GM19324 (cell line): Measurements from ENCODE around the gene PHTF1.
"Not testable (repeated sequence)": the region's sequence is repeated elsewhere in the genome, so short reads cannot be mapped to it uniquely, and the experiment has no call there.

Source experiments
- ATAC-seq: cut with Tn5 transposase; IDR thresholded peaks from one replicate; pipeline ENCODE4 v1.9.1; 2021; ENCODE audit warnings: mild to moderate bottlenecking, moderate library complexity; ENCODE audit not compliant: unreplicated experiment, low FRiP score

The PHTF1 gene

DNA sequence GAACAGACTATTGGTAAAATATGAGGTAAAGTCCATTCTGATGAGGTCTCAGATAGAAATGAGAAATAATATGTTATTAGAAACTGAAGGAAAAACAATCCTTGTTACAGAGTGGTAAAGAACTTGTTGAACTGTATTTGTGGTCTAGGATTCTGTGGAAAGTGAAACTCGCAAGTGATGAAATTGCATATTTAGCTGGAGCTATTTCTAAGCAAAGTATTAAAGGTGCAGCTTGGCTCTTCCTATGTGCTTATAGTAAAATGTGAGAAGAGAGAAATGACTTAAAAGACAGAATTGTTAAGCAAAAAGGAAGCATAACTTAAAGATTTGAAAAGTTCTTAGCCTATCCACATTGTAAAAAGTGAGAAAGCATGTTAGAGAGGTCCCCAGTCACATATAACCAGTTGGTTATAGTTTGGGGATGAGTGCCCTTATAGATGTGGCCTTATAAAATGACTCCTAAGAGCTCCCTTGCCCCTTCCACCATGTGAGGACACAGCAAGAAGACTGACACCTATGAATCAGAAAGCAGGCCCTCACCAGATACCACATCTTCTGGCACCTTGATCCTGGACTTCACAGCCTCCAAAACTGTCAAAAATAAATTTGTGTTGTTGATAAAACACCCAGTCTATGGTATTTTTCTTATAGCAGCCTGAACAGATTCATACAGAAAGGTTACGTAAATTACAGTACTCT lies 24.8 kb downstream of the PHTF1 start:
- no peak for ATAC-seq

DNA sequence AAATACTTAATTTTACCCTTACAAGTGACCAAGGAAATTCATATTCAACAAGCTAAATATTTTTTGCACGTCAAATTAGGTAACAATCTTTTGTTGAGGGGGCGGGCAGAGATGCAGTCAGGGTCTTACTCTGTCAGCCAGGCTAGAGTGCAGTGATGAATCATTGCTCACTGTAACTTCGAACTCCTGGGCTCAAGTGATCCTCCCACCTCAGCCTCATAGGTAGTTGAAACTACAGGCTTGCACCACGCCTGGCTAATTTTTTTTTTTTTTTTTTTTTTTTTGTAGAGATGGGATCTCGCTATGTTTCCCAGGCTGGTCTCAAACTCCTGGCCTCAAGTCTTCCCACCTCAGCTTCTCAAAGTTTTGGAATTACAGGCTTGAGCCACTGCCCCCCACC lies 26.5 kb downstream of the PHTF1 start:
- ATAC-seq = no peak

DNA sequence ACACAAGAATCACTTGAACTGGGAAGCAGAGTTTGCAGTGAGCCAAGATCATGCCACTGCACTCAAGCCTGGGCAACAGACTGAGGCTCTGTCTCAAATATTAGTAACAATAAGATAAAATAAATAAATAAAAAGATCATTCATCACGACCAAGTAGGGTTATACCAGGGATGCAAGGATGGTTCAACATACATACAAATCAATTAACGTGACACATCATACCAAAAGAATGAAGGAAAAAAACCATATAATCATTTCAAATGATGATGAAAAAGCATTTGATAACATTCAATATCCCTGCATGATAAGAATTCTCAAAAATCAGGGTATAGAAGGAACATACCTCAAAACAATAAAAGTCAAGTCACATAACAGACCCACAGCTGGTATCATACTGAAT lies 38.3 kb downstream of the PHTF1 start:
- no peak for ATAC-seq

DNA sequence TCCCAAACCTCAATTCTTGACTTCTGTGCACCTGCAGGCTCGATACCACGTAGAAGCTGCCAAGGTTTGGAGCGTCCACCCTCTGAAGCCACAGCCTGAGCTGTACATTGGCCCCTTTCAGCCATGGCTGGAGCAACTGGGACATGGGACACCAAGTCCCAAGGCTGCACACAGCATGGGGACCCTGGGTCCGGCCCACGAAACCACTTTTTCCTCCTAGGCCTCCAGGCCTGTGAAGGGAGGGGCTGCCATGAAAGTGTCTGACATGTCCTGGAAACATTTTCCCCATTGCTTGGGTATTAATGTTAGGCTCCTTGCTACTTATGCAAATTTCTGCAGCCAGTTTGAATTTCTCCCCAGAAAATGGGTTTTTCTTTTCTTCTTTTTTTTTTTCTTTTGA lies 40.7 kb downstream of the PHTF1 start:
- ATAC-seq = not testable (repeated sequence)

DNA sequence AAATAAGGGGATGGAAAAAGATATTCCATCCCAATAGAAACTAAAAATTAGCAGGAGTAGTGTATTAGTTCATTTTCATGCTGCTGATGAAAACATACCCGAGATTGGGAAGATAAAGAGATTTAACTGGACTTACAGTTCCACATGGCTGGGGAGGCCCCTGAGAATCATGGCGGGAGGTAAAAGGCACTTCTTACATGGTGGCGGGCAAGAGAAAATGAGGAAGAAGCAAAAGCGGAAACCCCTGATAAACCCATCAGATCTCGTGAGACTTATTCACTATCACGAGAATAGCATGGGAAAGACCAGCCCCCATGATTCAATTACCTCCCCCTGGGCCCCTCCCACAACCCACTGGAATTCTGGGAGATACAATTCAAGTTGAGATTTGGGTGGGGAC lies 41.8 kb downstream of the PHTF1 start:
- not testable (repeated sequence) for ATAC-seq

DNA sequence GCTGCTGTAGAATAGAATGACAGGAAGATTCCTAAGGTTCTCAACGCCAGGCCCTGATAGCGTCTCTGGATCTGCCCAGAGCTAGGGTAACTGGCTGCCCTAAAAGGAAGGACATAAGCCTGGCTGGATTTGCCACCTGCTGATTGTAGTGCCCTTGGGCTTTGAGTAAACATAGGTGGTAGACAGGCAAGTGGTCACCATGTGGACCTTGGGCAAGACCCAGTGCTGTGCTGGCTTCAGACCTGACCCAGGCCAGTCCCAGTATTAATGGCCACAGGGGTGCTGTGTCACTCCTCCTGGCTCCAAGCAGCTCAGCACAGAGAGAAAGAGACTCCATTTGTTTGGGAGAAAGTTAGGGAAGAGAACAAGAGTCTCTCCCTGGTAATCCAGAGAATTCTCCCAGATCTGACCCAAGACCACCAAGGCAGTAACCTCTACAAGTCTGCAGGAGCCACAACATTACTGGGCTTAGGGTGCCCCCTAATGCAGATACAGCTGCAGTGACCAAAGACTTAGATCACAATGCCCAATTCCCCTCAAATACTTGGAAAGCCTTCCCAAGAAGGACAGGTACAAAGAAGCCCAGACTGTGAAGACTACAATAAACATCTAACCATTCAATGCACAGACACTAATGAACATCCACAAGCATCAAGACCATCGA lies 44.5 kb downstream of the PHTF1 start:
- no peak for ATAC-seq

DNA sequence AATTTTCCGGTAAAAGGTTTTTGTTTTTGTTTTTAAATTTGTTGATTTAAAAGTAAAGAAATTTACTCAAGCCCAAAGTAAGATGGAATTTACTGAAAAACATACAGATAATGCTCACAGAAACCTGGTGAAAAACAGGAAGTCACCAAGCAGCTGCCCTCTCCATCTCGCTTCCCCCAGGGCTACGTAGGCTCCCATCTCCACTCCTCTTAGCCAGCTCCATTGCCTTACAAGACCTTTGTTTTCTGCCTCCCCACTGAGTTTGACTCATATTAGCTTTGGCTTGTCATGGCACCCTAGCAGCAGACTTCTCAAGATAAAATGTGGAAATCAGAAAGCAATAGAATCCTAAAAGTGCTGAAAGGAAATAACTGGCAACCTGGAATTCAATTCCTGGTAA lies 57.9 kb downstream of the PHTF1 start:
- no peak for ATAC-seq

DNA sequence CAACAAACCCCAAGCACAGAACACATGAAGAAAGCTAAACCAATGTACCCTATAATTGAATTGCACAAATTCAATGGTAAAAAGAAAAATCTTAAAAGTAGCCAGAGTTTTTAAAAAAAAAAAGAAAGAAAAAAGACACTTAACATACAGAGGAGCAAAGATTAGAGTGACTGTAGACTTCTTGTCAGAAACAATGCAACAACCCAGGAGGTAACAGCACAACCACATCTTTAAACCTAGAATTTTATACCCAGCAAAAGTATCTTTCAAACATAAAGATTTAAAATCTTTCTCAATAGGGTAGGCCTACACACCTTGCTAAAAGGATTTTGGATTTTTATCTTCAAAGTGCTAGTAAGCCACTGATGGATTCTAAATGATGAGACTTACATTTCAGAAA lies 64.4 kb downstream of the PHTF1 start:
- ATAC-seq = no peak

DNA sequence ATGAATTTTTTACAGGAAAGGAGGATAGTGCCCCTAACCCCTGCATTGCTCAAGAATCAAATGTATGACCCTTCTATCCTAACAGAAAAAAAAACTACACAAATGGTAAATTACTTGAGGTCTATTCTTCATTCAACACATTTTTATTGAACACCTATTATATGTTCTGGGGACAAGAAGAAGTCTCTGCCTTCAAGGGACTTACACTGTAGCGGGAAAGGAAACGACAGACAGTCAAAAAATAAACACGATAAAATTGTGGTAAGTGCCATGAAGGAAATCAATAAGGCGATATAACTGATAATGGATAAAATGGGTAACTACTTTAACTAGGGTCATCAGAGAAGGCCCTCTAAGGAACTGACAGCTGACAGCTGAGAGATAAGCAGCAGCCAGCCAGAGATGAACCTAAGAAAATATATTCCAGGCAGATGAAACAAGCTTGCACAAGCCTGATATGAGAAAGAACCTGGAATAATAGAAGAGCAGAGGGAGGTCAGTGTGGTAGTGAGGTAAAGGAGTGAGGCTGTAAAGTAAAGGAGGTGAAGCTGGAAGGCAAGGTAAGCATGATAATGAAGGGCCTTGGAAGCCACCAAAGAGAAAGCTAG lies 66.4 kb downstream of the PHTF1 start:
- ATAC-seq = no peak

DNA sequence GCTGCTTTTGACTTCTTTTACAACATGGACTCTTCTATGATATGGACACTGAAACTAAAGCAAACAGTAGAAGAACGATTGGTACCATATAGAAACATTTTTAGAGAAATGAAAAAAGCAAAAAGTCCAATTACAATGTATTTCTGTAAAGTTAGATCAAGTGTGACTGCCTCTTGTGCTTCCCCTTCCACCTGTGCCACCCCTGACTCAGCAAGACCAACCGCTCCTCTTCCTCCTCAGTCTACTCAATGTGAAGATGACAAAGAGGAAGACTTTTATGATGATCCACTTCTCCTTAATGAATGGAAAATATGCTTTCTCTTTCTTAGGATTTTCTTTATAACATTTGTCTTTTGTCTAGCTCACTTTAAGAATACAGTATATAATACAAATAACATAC lies 66.9 kb downstream of the PHTF1 start:
- no peak for ATAC-seq

DNA sequence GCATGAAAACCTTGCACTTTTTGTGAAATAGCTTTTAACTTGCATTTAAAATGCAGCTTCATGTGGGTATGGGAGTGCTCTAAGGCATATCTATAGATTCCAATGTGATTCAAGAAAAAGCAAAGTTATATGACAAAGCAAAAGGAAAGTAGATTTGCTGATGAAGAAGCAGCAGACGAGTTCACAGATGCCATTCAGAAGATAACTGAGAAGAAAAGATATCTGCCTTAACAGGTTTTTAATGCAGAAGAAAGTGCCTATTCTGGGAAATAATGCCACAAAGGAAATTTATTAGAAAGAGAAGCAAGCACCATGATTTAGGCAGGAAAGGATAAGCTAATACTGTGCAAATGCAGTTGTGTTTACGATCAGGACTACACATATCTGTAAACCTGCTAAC lies 68.1 kb downstream of the PHTF1 start:
- no peak for ATAC-seq

DNA sequence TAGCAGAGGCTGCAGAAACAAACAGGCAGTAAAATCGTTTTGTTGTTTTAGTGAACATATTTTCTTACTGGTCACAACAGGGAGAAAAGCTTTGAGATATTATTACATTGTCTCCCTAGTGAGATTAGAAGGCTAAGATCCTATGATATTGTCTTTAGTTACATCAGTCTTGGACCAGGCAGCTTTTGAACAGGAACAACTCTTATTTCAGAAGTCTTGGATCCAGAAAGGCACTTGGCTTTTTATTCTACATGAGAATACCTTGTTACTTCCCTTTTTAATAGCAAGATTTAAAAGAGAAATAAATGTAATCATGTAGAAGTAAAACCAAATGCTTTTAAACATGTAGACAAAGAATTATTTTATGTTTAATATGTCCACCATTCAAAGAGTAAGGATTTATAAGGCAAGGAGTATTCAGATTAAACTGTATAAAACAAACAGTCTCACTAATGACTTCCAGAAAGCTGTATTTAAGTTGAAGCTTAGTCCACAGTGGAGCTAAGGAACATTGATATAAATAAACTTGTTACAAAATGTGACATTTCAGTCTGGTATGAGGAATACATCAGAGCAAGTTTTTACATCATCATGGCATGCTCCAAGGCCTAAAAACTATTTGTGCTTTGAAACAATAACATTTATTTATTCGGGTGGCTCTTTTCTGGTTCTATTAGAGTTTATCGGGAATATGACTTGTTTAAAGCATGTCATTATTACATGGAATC lies 72.2 kb downstream of the PHTF1 start:
- no peak for ATAC-seq

DNA sequence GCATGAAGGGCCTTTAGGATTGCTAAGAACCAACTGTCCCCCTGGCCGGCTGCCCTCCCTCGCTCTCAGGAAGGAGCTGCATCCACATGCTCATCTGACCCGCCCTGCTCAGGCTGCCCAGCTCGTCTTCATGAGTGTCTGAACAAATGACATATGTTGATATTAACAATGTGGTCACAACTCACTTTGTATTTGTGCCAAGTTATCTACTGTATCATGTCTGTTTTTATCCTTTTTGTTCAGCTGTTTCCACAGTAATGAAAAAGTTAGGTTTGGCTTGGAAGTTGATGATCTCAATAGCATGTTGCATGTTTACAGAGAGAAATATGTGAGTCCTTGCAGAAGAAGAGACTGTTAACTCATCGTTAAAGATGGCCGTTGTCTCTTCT lies 75.1 kb downstream of the PHTF1 start:
- ATAC-seq = no peak

DNA sequence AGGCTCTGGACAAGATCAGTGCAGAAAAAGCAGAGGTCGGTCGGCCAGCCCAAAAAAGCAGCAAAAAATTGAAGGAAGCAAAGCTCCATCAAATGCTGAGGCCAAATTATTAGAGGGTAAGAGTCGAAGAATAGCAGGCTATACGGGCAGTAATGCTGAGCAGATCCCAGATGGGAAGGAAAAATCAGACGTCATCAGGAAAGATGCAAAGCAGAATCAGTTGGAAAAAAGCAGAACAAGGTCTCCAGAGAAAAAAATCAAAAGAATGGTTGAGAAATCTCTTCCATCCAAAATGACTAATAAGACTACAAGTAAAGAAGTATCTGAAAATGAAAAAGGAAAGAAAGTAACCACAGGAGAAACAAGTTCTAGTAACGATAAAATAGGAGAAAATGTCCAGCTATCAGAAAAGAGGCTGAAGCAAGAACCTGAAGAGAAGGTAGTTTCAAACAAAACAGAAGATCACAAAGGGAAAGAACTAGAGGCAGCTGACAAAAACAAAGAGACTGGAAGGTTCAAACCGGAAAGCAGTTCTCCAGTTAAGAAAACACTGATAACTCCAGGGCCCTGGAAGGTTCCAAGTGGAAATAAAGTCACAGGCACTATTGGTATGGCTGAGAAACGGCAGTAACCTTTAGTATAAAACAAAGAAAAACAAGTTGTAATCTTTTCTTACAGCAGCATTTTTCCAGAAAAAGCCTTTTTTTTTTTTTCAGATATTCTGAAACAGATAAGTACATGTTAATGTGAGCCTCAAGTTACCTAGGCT lies 75.7 kb downstream of the PHTF1 start:
- ATAC-seq = no peak

DNA sequence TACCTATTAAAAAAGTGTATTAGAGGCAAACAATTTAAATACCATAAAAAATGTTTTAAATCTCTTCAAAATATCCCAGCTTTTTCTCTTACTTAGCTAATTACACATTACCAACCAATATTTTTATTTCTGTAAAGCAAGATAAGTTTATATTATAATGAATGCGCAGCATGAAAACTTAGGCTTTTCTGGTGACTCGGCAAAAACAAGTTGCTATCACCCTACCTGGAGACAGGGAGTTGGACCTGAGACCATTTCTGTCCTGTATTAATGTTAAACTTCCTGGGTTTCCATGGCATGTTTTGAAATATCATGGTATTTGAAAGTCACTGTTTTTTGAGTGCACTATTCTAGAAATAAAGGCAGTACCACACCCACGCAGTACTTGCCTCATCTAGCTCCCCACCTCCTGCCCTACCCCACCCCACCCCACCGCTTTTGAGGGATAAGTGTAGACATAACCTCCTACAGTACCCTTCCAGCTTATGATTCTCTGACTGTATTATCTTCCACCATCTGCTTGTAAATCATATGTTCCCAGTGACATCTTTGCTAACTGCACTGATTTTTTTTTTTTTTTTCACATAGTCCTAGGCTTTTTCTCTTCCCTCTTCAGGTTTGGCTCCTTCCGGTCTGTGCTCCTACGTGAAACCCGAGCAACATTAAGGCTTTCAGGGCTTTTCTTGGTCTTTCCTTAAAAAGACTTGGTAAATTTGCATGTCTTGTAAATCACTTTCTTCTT lies 77.5 kb downstream of the PHTF1 start:
- no peak for ATAC-seq

DNA sequence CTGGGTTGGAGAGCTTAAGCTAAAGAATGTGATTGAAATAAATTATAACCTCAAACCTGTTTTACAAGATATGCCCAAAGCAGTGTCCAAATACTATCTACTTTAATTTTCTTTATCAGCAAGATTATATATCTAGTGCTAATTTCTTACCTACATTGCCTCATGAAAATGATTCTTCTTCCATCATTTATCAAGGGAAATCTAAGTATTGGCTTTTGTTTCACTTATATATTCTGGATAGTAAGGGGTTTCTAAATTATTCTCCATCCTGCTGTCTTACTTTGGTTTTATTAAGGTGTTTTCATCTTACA lies 81.2 kb downstream of the PHTF1 start:
- ATAC-seq = no peak

DNA sequence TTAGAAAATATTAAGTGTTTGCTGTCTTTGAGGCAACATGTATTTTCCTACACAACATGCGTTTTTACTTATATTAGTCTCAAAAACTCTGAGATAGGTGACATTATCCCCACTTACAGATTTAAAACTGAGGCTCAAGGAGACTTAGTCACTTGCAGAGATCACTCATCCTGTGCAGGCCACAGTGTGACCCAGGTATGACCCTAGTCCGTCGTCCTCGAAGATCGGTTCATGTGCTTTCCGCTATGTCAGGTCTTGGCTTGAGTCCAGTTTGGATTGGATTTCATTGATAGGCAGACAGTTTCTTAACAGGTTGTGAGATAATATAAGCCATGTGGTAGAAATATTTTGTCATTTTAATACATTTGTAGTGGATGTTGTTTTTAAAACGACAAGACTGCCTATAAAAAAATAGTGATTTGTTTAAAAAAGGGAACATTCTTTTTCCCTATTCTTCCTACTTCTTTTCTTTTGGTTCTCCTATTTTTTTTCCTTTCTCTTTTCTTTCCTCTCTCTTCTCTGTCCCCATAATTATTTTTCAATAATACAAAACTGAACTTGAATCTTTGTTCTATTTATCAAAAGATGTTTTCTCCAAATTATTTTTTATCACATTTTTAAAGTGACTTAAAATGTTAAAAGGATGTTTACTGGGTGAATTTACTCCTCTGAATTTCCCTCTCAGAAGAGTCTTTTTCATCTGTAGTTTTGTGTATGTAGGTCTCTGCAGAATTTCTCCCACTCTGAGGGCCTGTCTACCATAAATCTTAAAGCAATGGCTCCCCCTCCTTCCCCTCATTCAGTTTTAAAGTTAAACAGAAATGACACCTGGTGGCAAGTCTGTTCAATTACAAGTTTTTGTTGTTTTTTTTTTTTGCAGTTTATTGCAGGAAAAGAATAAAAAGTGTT lies 81.8 kb downstream of the PHTF1 start:
- ATAC-seq = no peak

DNA sequence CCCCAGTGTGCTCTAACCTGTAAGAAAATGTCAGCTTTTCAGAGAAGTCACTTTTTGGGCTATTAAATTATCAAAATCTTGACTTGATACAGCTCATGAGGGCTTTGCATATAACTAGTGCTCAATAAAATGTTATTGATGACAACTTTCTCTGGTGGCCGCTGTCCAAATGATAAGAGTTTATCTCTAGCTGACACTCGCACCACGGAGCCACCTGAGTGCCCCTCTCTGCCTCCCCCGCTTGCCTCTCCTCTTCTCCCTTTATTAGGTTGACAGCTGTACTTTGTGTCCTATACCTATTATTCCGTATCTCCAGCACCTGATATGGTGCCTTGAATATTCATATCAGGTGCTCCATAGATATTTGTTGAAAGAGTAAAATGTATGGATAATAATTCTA lies 82.8 kb downstream of the PHTF1 start:
- ATAC-seq = no peak

DNA sequence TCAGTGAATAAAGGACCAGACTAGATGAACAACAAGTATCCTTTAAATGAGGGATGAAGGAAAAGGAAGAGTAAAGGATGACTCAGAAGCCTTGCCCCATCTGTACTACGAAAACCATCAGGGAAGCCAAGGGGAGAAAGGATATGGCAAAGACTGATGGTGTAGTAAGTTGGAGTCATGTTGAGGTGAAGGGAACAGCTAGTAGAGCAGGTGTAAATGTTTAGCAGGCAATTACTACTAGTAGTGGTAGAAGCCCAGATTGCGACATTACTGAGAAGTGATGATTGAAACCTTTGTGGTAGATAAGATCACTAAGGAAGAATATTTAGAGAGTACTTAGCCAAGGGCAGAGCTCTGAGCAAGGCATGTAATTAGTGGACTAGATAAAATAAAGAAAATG lies 84.0 kb downstream of the PHTF1 start:
- no peak for ATAC-seq
